Duodenal mucosa (tissue), 2 donors: ENCODE measurements around the gene LRRC8A.
"Not testable (repeated sequence)": the region's sequence is repeated elsewhere in the genome, so short reads cannot be mapped to it uniquely, and the experiment has no call there.

ENCODE experiments used
- H3K27ac ChIP-seq: one replicate; pipeline ENCODE4 v1.7.0; 2013; ENCODE audit warnings: low read depth, low read length
- H3K27me3 ChIP-seq, 2 donors: one replicate each; pipeline ENCODE4 v1.7.0; 2013; ENCODE audit warnings: low read length in 2 of 2, control low read depth in 1 of 2; ENCODE audit not compliant: insufficient read depth in 2 of 2, control insufficient read depth in 1 of 2
- H3K36me3 ChIP-seq, 2 donors: one replicate each; pipeline ENCODE4 v1.7.0; 2013; ENCODE audit warnings: low read length in 2 of 2, control low read depth in 1 of 2; ENCODE audit not compliant: insufficient read depth in 2 of 2, control insufficient read depth in 1 of 2
- H3K4me1 ChIP-seq, 2 donors: one replicate each; pipeline ENCODE4 v1.7.0; 2013; ENCODE audit warnings: low read length in 2 of 2, control low read depth in 1 of 2; ENCODE audit not compliant: insufficient read depth in 2 of 2, control insufficient read depth in 1 of 2
- H3K4me3 ChIP-seq, 2 donors: one replicate each; pipeline ENCODE4 v1.7.0; 2013; ENCODE audit warnings: low read length in 2 of 2, low read depth in 1 of 2
- H3K9ac ChIP-seq, 2 donors: one replicate each; pipeline ENCODE4 v1.7.0; 2013; ENCODE audit warnings: low read length in 2 of 2, low read depth in 1 of 2
- H3K9me3 ChIP-seq, 2 donors: one replicate each; pipeline ENCODE4 v1.7.0; 2013; ENCODE audit warnings: low read length in 2 of 2, control low read depth in 1 of 2; ENCODE audit not compliant: control insufficient read depth in 1 of 2

LRRC8A gene

GRCh38 chr9:128846680-128847030, 35.3 kb upstream of the LRRC8A start:
- Histone ChIP-seq H3K36me3 (no peaks in the 10 kb centered on the region), H3K4me3 (no peak overlapping the region), H3K9ac (no peak overlapping the region), H3K4me1 (no peaks in the 10 kb centered on the region), H3K27ac (no peak overlapping the region), H3K27me3 (no peaks in the 10 kb centered on the region), H3K9me3 (peaks cover 3 to 5% of the 10 kb centered on the region in 2 donors)

GRCh38 chr9:128847803-128848202, 34.1 kb upstream of the LRRC8A start:
- H3K27me3 ChIP-seq = no peaks in the 10 kb centered on the region

GRCh38 chr9:128851024-128851423, 30.9 kb upstream of the LRRC8A start:
- H3K9ac ChIP-seq, H3K4me3 ChIP-seq, H3K9me3 ChIP-seq, H3K36me3 ChIP-seq, H3K27me3 ChIP-seq, H3K4me1 ChIP-seq, H3K27ac ChIP-seq: not testable (repeated sequence)

More at GRCh38 chr9:128847803-128848202, 34.1 kb upstream of the LRRC8A start:
- Histone ChIP-seq H3K9me3 (peaks cover 3 to 5% of the 10 kb centered on the region in 2 donors), H3K36me3 (no peaks in the 10 kb centered on the region), H3K9ac (no peak overlapping the region), H3K27ac (no peak overlapping the region), H3K4me3 (no peak overlapping the region), H3K4me1 (no peaks in the 10 kb centered on the region)

- H3K9me3 ChIP-seq, H3K36me3 ChIP-seq, H3K9ac ChIP-seq, H3K4me1 ChIP-seq, H3K27ac ChIP-seq, H3K27me3 ChIP-seq, H3K4me3 ChIP-seq: not testable (repeated sequence)
Measured at GRCh38 chr9:128851779-128852600, 29.9 kb upstream of the LRRC8A start.

- H3K27ac ChIP-seq = not testable (repeated sequence)
Measured at GRCh38 chr9:128852646-128853045, 29.3 kb upstream of the LRRC8A start.

GRCh38 chr9:128854454-128854853, 27.5 kb upstream of the LRRC8A start:
- H3K4me3 ChIP-seq, H3K27me3 ChIP-seq, H3K9me3 ChIP-seq, H3K36me3 ChIP-seq, H3K27ac ChIP-seq, H3K9ac ChIP-seq, H3K4me1 ChIP-seq: not testable (repeated sequence)

More at GRCh38 chr9:128852646-128853045, 29.3 kb upstream of the LRRC8A start:
- H3K4me3 ChIP-seq, H3K27me3 ChIP-seq, H3K4me1 ChIP-seq, H3K9ac ChIP-seq, H3K36me3 ChIP-seq, H3K9me3 ChIP-seq: not testable (repeated sequence)

GRCh38 chr9:128858476-128858875, 23.5 kb upstream of the LRRC8A start:
- H3K27ac ChIP-seq, H3K9me3 ChIP-seq, H3K4me1 ChIP-seq, H3K9ac ChIP-seq, H3K36me3 ChIP-seq, H3K4me3 ChIP-seq, H3K27me3 ChIP-seq: not testable (repeated sequence)

GRCh38 chr9:128860937-128861336, 21.0 kb upstream of the LRRC8A start:
- no peaks in the 10 kb centered on the region for H3K9me3 ChIP-seq
- H3K36me3 ChIP-seq = no peaks in the 10 kb centered on the region
- H3K27me3 ChIP-seq = no peaks in the 10 kb centered on the region
- no peak overlapping the region for H3K9ac ChIP-seq
- peaks cover 0 to 5% of the 10 kb centered on the region in 2 donors for H3K4me1 ChIP-seq
- H3K4me3 ChIP-seq = no peak overlapping the region
- no peak overlapping the region for H3K27ac ChIP-seq

GRCh38 chr9:128861501-128861900, 20.4 kb upstream of the LRRC8A start:
- Histone ChIP-seq H3K9ac (no peak overlapping the region), H3K4me1 (peaks cover 0 to 5% of the 10 kb centered on the region in 2 donors), H3K4me3 (no peak overlapping the region), H3K9me3 (no peaks in the 10 kb centered on the region), H3K36me3 (no peaks in the 10 kb centered on the region), H3K27ac (no peak overlapping the region), H3K27me3 (no peaks in the 10 kb centered on the region)

- Histone ChIP-seq H3K27ac (no peak overlapping the region), H3K4me1 (peaks cover 0 to 5% of the 10 kb centered on the region in 2 donors), H3K4me3 (no peak overlapping the region), H3K9me3 (no peaks in the 10 kb centered on the region), H3K27me3 (no peaks in the 10 kb centered on the region), H3K36me3 (no peaks in the 10 kb centered on the region), H3K9ac (no peak overlapping the region)
Measured at GRCh38 chr9:128862401-128862851, 19.5 kb upstream of the LRRC8A start.
